Measurements from ENCODE around the gene RIOK2.
"Not testable (repeated sequence)": the region's sequence is repeated elsewhere in the genome, so short reads cannot be mapped to it uniquely, and the experiment has no call there.

The RIOK2 gene

GRCh38 chr5:97141031-97141430 lies 42.0 kb downstream of the RIOK2 start:
- H3K4me3 ChIP-seq (ENCODE audit: low read depth, low read length), result no peak overlapping the region
- H3K27me3 ChIP-seq, result no peaks in the 10 kb centered on the region; the same call in none of the 2 replicates
- no peaks in the 10 kb centered on the region for H3K9me3 ChIP-seq
- no peak for TF ChIP-seq CTCF (IDR thresholded peaks at IDR 0.05; ENCODE audit: low read depth, low read length)
- DNase-seq, result no peak
- H3K36me3 ChIP-seq, result no peaks in the 10 kb centered on the region
- peaks cover 11% of the 10 kb centered on the region for H3K4me1 ChIP-seq

GRCh38 chr5:97140250-97140649 lies 42.8 kb downstream of the RIOK2 start:
- H3K4me3 ChIP-seq (ENCODE audit: low read depth, low read length); H3K9me3 ChIP-seq; H3K36me3 ChIP-seq; H3K27me3 ChIP-seq; DNase-seq: not testable (repeated sequence)
- H3K4me1 ChIP-seq, result peaks cover 11% of the 10 kb centered on the region

GRCh38 chr5:97136475-97136874 lies 46.6 kb downstream of the RIOK2 start:
- H3K9me3 ChIP-seq, result no peaks in the 10 kb centered on the region
- DNase-seq, result no peak
- no peak for TF ChIP-seq CTCF (IDR thresholded peaks at IDR 0.05; ENCODE audit: low read depth, low read length)
- no peaks in the 10 kb centered on the region for H3K36me3 ChIP-seq
- no peak overlapping the region for H3K4me3 ChIP-seq (ENCODE audit: low read depth, low read length)
- H3K27me3 ChIP-seq, result peaks cover 3% of the 10 kb centered on the region
- H3K4me1 ChIP-seq, result peaks cover 7% of the 10 kb centered on the region

DNA sequence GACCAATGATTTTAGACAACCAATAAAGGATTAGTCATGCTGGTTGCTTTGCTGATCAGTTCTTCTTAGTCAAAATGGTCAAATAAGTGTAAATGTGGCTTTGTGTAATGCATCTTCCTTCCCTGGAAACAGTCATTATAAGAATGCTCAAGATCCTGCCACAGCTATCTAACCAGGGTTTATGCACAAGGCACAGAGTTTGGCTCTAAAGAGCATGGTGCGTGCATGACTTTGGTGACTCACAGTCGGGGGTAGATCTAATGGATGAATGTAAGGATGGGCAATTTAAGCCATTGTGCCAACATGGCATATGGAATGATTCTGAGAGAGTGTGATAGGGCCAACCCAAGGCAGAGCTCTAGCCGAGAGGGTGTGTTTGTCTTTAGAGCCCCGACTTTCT lies 47.2 kb downstream of the RIOK2 start:
- Histone ChIP-seq H3K36me3 (no peaks in the 10 kb centered on the region), H3K4me1 (peaks cover 7% of the 10 kb centered on the region), H3K9me3 (no peaks in the 10 kb centered on the region), H3K27me3 (peaks cover 9% of the 10 kb centered on the region), H3K4me3 (ENCODE audit: low read depth, low read length) (no peak overlapping the region)
- no peak for TF ChIP-seq CTCF (IDR thresholded peaks at IDR 0.05; ENCODE audit: low read depth, low read length)
- DNase-seq, result no peak

- peaks cover 18% of the 10 kb centered on the region for H3K27me3 ChIP-seq
- H3K9me3 ChIP-seq, result no peaks in the 10 kb centered on the region
- TF ChIP-seq CTCF (IDR thresholded peaks at IDR 0.05; ENCODE audit: low read depth, low read length), result no peak
- peaks cover 7% of the 10 kb centered on the region for H3K4me1 ChIP-seq
- DNase-seq, result no peak
- no peaks in the 10 kb centered on the region for H3K36me3 ChIP-seq
- H3K4me3 ChIP-seq (ENCODE audit: low read depth, low read length), result no peak overlapping the region
These were observed 48.4 kb downstream of the RIOK2 start for GRCh38 chr5:97134634-97135033.

- no peaks in the 10 kb centered on the region for H3K9me3 ChIP-seq
- no peak overlapping the region for H3K4me3 ChIP-seq (ENCODE audit: low read depth, low read length)
- no peak for DNase-seq
- no peak for TF ChIP-seq CTCF (IDR thresholded peaks at IDR 0.05; ENCODE audit: low read depth, low read length)
- H3K36me3 ChIP-seq, result no peaks in the 10 kb centered on the region
- H3K27me3 ChIP-seq, result peaks cover 34% of the 10 kb centered on the region
- peaks cover 7% of the 10 kb centered on the region for H3K4me1 ChIP-seq
These were observed 49.9 kb downstream of the RIOK2 start for GRCh38 chr5:97133101-97133500.

DNA sequence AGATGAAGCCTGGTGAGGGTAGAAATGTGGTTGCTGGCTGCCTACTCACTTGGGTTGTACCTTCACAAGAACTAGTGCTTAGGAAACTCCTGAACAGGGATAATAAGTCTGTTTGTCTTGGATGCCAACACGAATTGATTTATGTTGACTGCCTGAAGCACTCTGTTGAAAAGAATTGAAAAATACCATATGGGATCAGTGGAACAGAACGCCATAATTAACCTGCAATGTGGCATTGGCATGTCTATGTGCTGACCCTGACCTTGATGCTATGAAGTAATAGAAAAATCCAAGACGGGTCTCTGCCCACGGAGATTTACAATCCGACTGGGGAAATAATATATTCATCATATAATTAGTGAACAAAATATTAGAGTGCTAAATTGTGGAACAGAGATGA lies 51.1 kb downstream of the RIOK2 start:
- Histone ChIP-seq H3K27me3 (peaks cover 44% of the 10 kb centered on the region), H3K36me3 (no peaks in the 10 kb centered on the region), H3K4me3 (ENCODE audit: low read depth, low read length) (no peak overlapping the region), H3K9me3 (no peaks in the 10 kb centered on the region), H3K4me1 (peaks cover 7% of the 10 kb centered on the region)
- no peak for DNase-seq
- TF ChIP-seq CTCF (IDR thresholded peaks at IDR 0.05; ENCODE audit: low read depth, low read length), result no peak
